HG02970 (cell line): Measurements from ENCODE around the gene PITPNC1.
"Not testable (repeated sequence)": the region's sequence is repeated elsewhere in the genome, so short reads cannot be mapped to it uniquely, and the experiment has no call there.

ENCODE experiments used
- ATAC-seq: cut with Tn5 transposase; IDR thresholded peaks from one replicate; pipeline ENCODE4 v1.9.1; 2021; ENCODE audit warnings: mild to moderate bottlenecking, moderate library complexity, moderate number of reproducible peaks; ENCODE audit not compliant: unreplicated experiment, low FRiP score

PITPNC1 gene

DNA sequence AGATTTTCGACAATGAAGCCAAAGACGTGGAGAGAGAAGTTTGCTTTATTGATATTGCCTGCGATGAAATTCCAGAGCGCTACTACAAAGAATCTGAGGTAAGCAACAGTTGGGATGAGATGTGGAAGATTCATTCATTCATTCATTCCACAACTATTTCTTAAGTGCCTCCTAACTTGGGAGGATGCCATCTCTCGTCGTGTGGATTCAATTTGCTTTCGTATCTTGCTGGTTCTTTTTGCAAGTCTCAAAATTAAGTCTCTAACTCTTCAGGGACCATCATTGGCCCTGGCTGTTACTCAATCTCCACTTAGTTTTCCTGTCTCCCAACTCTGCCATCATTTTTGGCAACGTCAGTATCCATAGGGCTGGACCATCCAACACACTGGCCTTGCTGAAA is 255.1 kb downstream of the PITPNC1 start:
- ATAC-seq = no peak

DNA sequence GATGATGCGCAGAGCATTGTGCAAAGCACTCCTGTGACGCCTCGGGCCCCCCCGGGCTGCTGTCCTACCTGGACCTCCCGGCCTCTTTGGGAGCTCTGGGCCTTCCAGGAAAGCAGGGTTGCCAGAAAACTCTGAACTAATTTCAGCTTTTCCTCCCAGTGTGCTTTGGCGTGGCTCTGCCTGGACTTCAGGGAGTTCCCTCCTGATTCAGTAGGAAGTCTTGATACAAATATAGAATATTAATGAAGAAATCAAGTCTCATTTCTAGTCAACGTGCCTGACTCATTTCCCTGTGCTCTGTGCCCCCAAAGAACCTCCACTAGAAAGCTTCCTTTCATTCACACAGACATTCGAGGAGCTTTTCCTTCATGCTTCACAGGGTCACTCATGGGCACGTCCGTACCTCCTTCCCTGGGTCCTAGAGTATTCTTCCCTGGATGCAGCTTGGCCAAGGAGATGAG is 256.7 kb downstream of the PITPNC1 start:
- ATAC-seq = no peak

DNA sequence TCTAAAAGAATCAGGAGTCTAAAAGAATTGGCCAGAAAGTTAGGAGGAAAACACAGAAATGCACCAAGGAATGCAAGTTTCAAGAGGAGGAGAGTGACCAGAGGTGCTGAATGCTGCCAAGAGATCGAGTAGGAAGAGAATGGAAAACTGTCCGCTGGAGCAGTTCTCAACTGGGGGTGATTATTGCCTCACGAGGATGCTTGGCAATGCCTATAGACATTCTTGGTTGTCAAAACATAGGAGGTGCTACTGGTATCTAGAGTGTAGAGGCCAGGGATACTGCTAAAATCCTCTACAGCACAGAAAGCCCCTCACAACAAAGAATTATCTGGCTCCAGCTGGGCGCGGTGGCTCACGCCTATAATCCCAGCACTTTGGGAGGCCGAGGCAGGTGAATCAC is 258.6 kb downstream of the PITPNC1 start:
- no peak for ATAC-seq

DNA sequence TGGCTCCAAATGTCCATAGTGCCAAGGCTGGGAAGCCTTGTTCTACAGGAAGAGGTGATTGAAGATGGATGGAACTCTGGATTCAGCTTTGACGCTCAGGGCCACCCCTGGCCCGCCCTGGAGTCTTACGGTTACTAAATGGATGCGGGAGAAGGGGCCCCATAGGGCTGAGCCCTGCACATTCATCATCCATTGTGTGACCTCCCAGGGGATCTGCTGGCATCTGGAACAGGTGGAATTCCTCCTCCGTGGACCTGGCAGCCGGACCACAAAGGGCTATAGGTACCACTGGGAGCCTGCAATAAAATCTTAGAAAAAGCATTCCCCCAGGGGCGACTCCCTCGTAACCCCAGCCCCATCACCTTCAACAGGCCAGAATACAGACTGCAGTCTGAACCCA is 259.2 kb downstream of the PITPNC1 start:
- no peak for ATAC-seq

DNA sequence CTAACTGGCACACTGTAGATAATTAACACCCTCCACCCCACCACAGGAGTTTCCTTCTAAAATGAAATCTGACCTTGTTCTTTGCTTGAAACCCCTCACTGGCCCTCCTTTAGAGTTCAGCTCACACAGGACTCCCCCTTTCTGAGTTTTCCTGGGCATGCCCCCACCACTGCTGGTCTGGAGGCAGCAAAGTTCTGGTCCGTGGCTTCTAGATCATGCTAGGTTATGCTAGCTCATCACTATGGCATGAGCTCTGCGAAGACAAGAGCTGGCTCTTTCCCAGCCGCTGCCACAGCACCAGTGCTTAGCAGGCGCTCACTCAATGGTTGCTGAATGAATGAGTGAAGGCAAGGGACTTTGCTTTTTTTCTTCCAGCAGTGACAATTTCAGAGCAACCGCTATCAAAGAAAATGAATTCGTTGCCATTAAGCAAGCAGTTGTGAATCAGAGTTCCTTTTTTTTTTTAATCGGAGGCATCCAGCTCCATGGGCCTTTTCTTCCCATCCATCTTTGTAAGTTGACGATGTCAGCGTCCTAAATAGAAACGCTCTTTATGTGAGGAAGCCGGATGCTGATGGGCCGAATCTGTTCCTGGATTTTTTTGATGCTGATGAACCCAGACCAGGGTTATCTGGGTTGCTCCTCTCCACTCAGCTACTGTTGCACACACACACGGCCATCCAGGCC is 259.9 kb downstream of the PITPNC1 start:
- ATAC-seq = no peak

DNA sequence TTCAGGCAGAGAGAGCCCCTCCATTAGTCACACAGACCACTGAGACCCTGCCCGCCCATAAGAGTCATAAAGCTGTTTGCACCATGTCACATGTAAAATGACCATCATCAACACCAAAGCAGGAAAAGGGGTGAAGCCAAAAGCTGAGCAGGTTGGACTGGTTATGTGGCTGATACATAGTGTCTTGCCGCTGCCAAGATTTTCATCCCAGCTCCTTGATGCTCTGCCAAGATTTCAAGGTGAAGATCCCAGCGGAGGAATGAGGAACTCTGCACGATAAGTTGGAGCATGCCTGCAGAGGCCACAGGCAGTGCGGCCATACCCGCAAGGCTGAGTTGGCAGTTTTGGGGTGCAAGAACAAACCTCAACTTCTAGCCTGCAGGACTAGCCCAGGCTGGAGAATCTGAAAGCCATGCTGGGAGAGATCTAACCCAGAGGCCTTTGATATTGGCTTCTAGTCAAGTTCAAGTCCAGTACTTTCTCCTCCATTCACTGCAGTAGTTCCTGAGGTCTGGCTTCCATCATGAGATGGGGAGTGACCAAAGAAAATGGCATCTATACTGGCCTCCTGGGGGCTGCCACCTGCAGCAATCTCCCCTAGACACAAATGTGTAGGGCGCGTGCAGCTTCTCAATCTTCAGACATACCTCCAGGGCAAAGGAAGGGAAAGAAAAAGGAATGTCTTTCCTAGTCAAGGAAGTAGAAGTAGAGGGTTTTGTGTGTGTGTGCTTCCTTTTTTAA is 261.0 kb downstream of the PITPNC1 start:
- ATAC-seq = no peak

DNA sequence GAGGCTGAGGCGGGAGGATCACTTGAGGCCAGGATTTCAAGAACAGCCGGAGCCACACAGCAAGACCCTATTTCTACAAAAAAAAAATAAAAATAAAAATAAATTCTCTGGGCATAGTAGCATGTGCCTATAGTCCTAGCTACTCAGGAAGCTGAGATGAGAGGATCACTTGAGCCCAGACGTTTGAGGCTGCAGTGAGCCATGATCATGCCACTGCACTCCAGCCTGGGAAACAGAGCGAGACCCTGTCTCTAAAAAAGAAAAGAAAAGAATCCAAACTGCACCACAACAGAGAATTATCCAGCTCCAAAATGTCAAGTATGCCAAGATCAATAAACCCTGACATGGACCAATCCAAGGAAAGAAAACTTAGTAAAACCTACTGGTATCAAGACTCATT is 261.8 kb downstream of the PITPNC1 start:
- ATAC-seq = no peak

DNA sequence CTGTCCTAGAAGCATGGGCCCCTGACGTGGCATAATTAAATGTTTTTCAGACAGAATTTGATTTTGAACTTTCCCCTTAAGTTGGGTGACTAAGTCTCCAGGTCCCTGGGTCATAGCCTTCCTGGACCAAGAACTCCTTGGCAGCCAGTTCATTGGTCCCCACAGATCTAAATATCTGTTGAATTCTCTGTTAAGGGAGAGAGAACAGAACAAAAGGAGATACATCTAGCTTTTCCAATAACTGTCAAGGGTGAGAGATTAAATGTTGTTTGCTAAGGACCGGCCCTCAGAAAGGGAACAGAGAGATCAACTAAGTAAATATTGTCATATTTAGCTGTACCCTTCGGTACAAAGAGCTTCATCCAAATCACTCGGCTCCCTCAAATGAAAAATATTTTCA is 262.5 kb downstream of the PITPNC1 start:
- no peak for ATAC-seq

DNA sequence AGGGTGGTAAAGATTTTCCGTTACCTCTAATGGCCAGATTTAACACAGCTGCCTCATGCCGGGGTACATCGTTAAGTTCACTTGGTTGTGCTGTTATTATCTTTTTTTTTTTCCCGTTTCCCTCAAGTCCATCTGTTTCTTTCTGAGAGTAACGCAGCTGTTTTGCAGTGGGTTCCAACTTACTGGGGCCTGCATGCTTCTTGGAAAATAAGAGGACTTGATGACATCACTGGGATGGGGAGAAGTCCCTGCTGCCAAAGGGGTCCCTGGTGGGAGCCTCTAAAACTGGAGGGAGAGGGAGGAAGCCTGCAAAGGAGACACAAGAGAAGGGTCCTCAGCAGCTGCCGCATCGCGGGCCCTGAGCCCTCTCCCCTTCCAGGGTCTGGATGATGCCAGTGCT is 262.9 kb downstream of the PITPNC1 start:
- ATAC-seq = no peak

DNA sequence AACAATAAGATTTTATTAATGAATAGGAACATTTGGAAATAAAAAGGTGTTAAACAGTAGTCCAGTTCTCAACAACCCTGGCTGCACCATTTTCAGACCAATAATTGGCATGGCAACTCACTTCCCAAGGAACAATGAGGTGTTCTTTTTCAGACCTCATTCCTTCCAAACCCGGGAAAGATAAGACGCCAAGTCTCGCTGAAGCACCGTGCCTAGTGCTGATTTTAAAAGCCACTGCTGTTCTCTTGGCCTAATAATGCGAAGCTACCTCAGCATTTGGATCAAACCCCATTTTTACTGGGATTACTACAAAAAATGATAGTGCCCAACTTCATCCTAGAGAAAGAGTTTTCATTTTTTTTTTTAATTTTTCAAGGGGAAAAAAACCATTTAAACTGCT is 265.4 kb downstream of the PITPNC1 start:
- ATAC-seq = no peak

DNA sequence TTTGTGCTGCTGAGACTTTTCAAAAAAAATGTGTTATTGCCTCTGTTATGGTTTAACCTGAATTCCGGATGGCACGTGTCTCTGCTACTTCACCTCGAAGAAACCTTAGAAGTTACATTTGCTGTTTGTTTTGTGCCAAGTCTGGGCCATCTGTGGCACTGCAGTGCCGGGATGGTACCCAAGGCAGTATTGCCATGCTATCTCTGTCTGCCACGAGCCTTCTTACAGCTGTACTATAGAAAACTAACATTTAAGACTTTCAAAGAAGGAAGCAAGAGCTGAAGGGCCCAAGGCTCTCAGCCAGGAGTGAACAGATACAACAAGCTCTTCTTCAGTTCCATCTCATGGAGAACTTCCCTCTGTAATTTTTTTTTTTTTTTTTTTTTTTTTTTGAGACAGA is 267.0 kb downstream of the PITPNC1 start:
- ATAC-seq = no peak

DNA sequence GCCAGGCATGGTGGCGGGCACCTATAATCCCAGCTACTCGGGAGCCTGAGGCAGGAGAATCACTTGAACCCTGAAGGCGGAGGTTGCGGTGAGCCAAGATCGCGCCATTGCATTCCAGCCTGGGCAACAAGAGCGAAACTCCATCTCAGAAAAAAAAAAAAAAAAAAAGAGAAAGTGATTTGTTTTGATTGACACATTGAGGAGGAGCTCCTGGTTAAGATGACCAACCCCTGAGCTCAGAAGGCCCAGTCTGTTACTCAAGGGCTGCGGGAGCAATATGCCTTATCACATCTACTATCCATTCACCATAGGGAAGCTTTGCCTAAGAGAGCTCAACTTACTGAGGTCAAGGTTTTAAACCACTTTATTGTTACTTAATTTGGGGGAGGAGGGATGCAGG is 268.1 kb downstream of the PITPNC1 start:
- ATAC-seq = not testable (repeated sequence)

DNA sequence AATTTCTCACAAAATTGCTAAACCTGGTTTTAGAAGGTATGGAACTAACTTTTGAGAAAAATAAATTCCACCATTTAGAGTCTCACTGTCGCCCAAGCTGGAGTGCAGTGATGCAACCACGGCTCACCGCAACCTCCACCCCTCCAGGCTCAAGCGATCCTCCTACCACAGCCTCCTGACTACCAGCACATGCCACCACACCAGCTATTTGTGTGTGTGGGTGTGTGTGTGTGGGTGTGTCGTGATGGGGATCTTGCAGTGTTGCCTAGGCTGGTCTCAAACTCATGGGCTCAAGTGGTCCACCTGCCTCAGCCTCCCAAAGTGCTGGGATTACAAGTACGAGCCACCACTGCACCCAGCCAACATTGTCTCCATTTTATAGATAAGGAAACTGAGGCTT is 269.4 kb downstream of the PITPNC1 start:
- no peak for ATAC-seq

DNA sequence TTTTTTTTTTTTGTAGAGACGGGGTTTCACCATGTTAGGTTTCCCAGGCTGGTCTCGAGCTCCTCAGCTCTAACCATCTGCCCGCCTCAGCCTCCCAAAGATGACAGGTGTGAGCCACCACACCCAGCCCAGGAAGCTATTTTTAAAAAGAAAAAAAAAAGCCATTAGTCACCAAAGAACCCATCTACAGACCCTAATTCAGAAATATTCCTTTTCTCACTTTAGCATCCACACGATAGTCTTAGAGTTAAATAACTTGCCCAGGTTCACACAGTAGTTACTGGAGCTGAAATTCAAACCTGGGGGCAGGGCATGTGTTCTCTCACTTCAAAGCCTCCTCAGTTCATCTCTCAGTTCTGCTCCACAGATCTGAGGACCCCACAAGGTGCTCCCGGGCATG is 270.4 kb downstream of the PITPNC1 start:
- no peak for ATAC-seq

DNA sequence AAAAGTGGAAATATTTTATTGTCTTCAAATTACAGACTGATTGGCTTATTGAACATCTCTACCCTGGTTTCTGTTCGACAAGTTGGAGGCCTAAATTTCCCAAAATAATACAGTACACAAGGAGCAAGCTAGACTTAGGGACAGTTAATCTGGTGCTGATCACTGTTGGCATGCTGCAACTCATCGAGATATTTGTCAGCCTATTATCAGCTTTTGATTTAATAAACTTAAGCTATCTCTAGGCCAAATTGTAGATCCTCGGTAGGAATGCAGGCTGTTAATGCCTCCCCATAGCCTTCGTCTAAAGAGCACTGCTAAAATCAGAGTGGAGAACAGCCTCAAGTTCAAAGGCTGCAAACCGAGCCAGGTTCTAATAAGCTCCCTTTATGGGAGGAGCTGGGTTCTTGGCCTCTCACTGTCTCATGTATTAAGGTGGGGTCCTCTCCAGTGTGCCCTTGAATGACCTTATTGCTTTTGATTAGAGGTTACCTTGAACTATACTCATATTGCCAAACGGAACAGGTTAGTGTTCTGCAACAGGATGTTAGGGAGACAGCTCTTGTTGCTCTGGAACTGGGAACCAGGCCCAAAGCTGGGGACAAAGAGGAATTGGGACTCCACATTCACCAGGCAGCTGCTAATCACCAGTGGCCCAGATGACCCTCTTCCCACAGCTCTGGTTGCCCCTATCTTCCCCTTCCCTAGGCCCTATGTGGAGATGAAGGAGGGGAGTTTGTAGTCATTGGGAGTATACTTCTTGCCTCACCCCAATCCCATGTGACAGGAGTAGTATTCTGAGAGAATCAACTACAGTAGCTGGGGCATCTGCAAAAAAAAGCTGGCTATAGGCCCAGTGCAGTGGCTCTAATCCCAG is 271.2 kb downstream of the PITPNC1 start:
- ATAC-seq = no peak

DNA sequence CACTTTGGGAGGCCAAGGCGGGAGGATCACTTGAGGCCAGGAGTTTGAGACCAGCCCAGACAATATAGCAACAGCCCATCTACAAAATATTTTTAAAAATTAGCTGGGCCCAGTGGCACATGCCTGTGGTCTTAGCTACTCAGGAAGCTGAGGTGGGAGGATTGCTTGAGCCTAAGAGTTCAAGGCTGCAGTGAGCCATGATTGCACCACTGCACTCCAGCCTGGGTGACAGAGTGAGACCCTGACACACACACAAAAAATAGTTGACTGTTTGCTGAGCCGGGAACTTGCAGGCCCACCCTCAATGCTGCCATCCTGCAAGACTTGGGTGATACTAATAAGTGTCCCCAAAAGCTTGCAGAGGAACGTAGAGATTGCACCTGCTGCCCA is 271.8 kb downstream of the PITPNC1 start:
- not testable (repeated sequence) for ATAC-seq

DNA sequence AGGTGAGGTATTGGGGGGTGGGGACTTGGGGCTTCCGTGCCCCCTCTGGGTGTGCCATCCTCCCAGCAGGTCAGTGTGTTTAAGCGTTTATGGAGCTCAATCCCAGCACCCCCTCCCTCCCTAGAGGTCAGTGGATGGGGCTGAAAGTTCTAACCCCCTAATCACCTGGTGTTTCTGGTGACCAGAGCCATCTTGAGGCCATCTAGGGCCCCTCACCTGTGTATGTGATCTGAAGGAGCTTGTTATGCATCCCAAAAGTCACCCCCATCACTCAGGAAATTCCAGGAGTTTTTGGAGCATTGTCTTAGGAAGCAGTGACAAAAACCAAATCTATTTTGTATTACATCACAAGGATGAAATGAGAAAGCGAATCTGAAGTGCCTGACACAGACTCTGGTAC is 272.8 kb downstream of the PITPNC1 start:
- ATAC-seq = no peak

DNA sequence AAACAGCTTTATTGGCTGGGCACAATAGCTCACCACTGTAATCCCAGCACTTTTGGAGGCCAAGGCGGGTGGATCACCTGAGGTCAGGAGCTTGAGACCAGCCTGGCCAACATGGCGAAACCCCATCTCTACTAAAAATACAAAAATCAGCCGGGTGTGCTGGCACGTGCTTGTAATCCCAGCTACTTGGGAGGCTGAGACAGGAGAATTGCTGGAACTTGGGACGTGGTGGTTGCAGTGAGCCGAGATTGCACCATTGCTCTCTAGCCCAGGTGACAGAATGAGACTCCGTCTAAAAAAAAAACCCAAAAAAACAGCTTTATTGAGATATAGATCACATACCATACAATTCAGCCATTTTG is 274.1 kb downstream of the PITPNC1 start:
- ATAC-seq = not testable (repeated sequence)

DNA sequence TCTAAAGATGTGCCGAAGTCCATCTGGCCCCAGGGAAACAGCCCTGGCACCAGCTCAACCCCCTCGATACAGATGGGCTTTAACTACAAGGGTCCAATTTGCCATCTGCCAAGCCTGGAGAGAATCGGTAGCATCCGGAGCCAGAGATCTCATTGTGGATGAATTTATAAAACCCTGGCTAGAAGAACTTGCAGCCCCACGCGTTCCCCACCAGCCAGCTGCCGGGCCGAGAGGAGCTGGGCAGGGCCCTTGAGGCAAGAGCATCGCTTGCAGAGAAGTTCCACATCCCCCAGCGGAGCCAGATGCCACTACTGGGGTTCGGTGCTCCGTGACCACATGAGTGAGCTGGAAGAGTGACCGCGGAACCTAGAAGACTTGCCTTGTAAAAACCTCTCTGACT is 275.4 kb downstream of the PITPNC1 start:
- no peak for ATAC-seq

DNA sequence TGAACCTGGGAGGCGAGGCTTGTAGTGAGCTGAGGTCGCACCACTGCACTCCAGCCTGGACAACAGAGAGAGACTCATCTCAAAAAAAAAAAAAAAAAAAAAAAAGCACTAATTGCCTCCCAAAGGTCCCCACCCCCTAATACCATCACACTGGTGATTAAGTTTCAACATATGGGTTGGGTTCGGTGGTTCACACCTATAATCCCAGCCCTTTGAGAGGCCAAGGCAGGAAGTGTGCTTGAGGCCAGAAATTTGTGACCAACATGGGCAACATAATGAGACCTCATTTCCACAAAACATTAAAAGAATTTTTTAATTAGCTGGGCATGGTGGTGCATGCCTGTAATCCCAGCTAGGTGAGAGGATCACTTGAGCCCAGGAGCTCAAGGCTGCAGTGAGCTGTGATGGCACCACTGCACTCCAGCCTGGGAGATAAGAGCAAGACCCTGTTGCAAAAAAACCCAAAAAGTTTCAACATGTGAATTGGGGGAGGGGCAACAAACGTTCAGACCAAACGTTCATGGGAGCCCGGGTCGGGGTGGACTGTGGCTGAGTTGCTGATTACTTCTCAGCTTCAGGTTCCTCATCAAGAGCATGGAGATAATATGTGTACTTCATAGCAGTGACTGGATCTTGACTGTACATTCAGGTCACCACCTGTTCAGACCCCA is 278.5 kb downstream of the PITPNC1 start:
- no peak for ATAC-seq
